H9 (cell line): ENCODE data around the gene PCGF3. TPM values are rescaled to one million over a fixed set of nuclear protein-coding genes. Genes with fewer than 3 reads are reported as not detected.

Experiments
- DNase-seq: peaks from one replicate; pipeline ENCODE4 v3.0.0-alpha.2; 2017
- H2AFZ ChIP-seq: one replicate; pipeline ENCODE4 v1.6.1; 2013; ENCODE audit warnings: mild to moderate bottlenecking, low read length, control low read depth, moderate library complexity
- H2AK5ac ChIP-seq: 2 replicates; pipeline ENCODE4 v1.6.1; 2013; ENCODE audit warnings: low read length, control low read depth, mixed read lengths; ENCODE audit not compliant: insufficient read length
- H2BK120ac ChIP-seq: one replicate; pipeline ENCODE4 v1.6.1; 2013; ENCODE audit warnings: low read depth, mild to moderate bottlenecking, low read length, control low read depth, inconsistent platforms; ENCODE audit not compliant: poor library complexity, severe bottlenecking
- H2BK12ac ChIP-seq: 2 replicates; pipeline ENCODE4 v1.6.1; 2013; ENCODE audit warnings: low read length, control low read depth, mixed read lengths, low read depth; ENCODE audit not compliant: insufficient read length
- H2BK15ac ChIP-seq: 2 replicates; pipeline ENCODE4 v1.6.1; 2013; ENCODE audit warnings: low read depth, low read length, control low read depth
- H2BK20ac ChIP-seq: one replicate; pipeline ENCODE4 v1.6.1; 2013; ENCODE audit warnings: low read depth, mild to moderate bottlenecking, low read length, control low read depth, inconsistent platforms; ENCODE audit not compliant: poor library complexity, severe bottlenecking
- H2BK5ac ChIP-seq: 2 replicates; pipeline ENCODE4 v1.6.1; 2013; ENCODE audit warnings: low read length, control low read depth, mixed read lengths; ENCODE audit not compliant: insufficient read length
- H3K14ac ChIP-seq: 2 replicates; pipeline ENCODE4 v1.6.1; 2013; ENCODE audit warnings: low read length, control low read depth; ENCODE audit not compliant: insufficient read depth
- H3K18ac ChIP-seq: 2 replicates; pipeline ENCODE4 v1.6.1; 2013; ENCODE audit warnings: low read depth, mild to moderate bottlenecking, mixed read lengths, low read length, control low read depth; ENCODE audit not compliant: insufficient read length
- H3K23ac ChIP-seq: 2 replicates; pipeline ENCODE4 v1.6.1; 2013; ENCODE audit warnings: low read length, control low read depth, mixed read lengths, low read depth; ENCODE audit not compliant: insufficient read length
- H3K23me2 ChIP-seq: 2 replicates; pipeline ENCODE4 v1.6.1; 2013; ENCODE audit warnings: low read depth, mild to moderate bottlenecking, mixed read lengths, low read length, control low read depth; ENCODE audit not compliant: insufficient read length, poor library complexity, severe bottlenecking
- H3K27ac ChIP-seq: 2 replicates; pipeline ENCODE4 v1.5.1; 2013; ENCODE audit warnings: low read length, control low read depth, mixed read lengths, low read depth; ENCODE audit not compliant: insufficient read length
- H3K27me3 ChIP-seq: 2 replicates; pipeline ENCODE4 v1.6.1; 2013; ENCODE audit warnings: low read length, control low read depth, inconsistent platforms; ENCODE audit not compliant: insufficient read depth
- H3K4ac ChIP-seq: 2 replicates; pipeline ENCODE4 v1.6.1; 2013; ENCODE audit warnings: low read depth, mild to moderate bottlenecking, control low read depth, inconsistent platforms, low read length, moderate library complexity
- H3K4me1 ChIP-seq: 2 replicates; pipeline ENCODE4 v1.6.1; 2013; ENCODE audit warnings: low read length, control low read depth, inconsistent platforms; ENCODE audit not compliant: insufficient read depth
- H3K4me2 ChIP-seq: 2 replicates; pipeline ENCODE4 v1.6.1; 2013; ENCODE audit warnings: low read length, control low read depth, mixed read lengths; ENCODE audit not compliant: insufficient read length, insufficient read depth
- H3K56ac ChIP-seq: 2 replicates; pipeline ENCODE4 v1.6.1; 2013; ENCODE audit warnings: low read depth, mild to moderate bottlenecking, mixed read lengths, low read length, control low read depth; ENCODE audit not compliant: insufficient read length
- H3K79me1 ChIP-seq: 2 replicates; pipeline ENCODE4 v1.6.1; 2013; ENCODE audit warnings: low read depth, mild to moderate bottlenecking, moderate library complexity, low read length, control low read depth, inconsistent platforms; ENCODE audit not compliant: insufficient read depth, poor library complexity, severe bottlenecking
- H3K79me2 ChIP-seq: 2 replicates; pipeline ENCODE4 v1.6.1; 2013; ENCODE audit warnings: low read length, control low read depth, inconsistent platforms; ENCODE audit not compliant: insufficient read depth
- H3K9ac ChIP-seq: 2 replicates; pipeline ENCODE4 v1.6.1; 2013; ENCODE audit warnings: low read length, control low read depth, mixed read lengths; ENCODE audit not compliant: insufficient read length; ENCODE audit errors: extremely low read depth
- H3K9me3 ChIP-seq: one replicate; pipeline ENCODE4 v1.6.1; 2013; ENCODE audit warnings: low read depth, low read length, inconsistent platforms; ENCODE audit not compliant: control insufficient read depth
- H3T11ph ChIP-seq: one replicate; pipeline ENCODE4 v1.6.1; 2013; ENCODE audit warnings: mild to moderate bottlenecking, low read length, control low read depth, inconsistent platforms
- H4K20me1 ChIP-seq: one replicate; pipeline ENCODE4 v1.6.1; 2013; ENCODE audit not compliant: control insufficient read depth, insufficient read length, insufficient read depth
- H4K5ac ChIP-seq: 2 replicates; pipeline ENCODE4 v1.6.1; 2013; ENCODE audit warnings: low read depth, mild to moderate bottlenecking, mixed read lengths, low read length, control low read depth; ENCODE audit not compliant: insufficient read length
- H4K8ac ChIP-seq: replicated peaks from 2 replicates; pipeline ENCODE4 v1.6.1; 2013; ENCODE audit warnings: low read length, control low read depth, mixed read lengths, low read depth; ENCODE audit not compliant: insufficient read length
- H4K91ac ChIP-seq: 2 replicates; pipeline ENCODE4 v1.6.1; 2013; ENCODE audit warnings: low read depth, mild to moderate bottlenecking, moderate library complexity, mixed read lengths, low read length, control low read depth; ENCODE audit not compliant: insufficient read length
- H3K27ac Mint-ChIP-seq, 3 experiments: 2 replicates in 2 of 3; 3 replicates in 1 of 3; pipeline ENCODE4 v1.8.0; 2020 to 2021; ENCODE audit warnings: mixed read lengths in 3 of 3, mild to moderate bottlenecking in 1 of 3, moderate library complexity in 1 of 3
- H3K27me3 Mint-ChIP-seq: 2 replicates; pipeline ENCODE4 v1.8.0; 2021; ENCODE audit warnings: low read depth, mild to moderate bottlenecking, moderate library complexity, mixed read lengths
- H3K36me3 Mint-ChIP-seq, 3 experiments: 2 replicates in 2 of 3; 3 replicates in 1 of 3; pipeline ENCODE4 v1.8.0; 2020 to 2021; ENCODE audit warnings: low read depth in 3 of 3, mixed read lengths in 3 of 3; ENCODE audit not compliant: insufficient read depth in 1 of 3
- H3K4me1 Mint-ChIP-seq, 2 experiments: 2 replicates each; pipeline ENCODE4 v1.8.0; 2020; ENCODE audit warnings: mixed read lengths in 2 of 2
- H3K4me3 Mint-ChIP-seq, 2 experiments: 2 replicates in 1 of 2; 3 replicates in 1 of 2; pipeline ENCODE4 v1.8.0; 2020 to 2021; ENCODE audit warnings: mild to moderate bottlenecking in 2 of 2, mixed read lengths in 2 of 2, moderate library complexity in 1 of 2
- H3K9me3 Mint-ChIP-seq, 2 experiments: 2 replicates in 1 of 2; 3 replicates in 1 of 2; pipeline ENCODE4 v1.8.0; 2020; ENCODE audit warnings: mild to moderate bottlenecking in 2 of 2, mixed read lengths in 2 of 2, moderate library complexity in 1 of 2
- CTCF ChIP-seq: fragments of 200-600 bp; sonication (generic); conservative IDR thresholded peaks from 3 replicates; pipeline ENCODE4 v1.8.0; 2021; ENCODE audit warnings: antibody characterized with exemption, mild to moderate bottlenecking
- WGBS: extraction: QIAGEN DNeasy Blood & Tissue Kit; methylation state at CpG from one replicate; pipeline ENCODE4 v1.1.7; 2013; ENCODE audit warnings: missing lambda C conversion rate, low lambda C conversion rate, mixed read lengths; ENCODE audit not compliant: insufficient read length; ENCODE audit errors: extremely low coverage; 5-methylcytosine and 5-hydroxymethylcytosine counted together
- total RNA-seq: library from RNA; stranded (reverse); gene quantifications from 2 replicates; pipeline ENCODE4 v1.2.1, GENCODE V29; 2021

Gene PCGF3
- total RNA-seq, 1 experiment from 2014 or later, result 43.1 TPM

- no peaks in the 10 kb centered on the region for H3K9me3 ChIP-seq
- no peak overlapping the region for H2BK15ac ChIP-seq
- peaks cover 0 to 3% of the 10 kb centered on the region in 2 experiments; a peak in 1 of 4 replicates for H3K4me1 Mint-ChIP-seq
- no peak for DNase-seq
- no peak overlapping the region for H3K56ac ChIP-seq
- H3K36me3 Mint-ChIP-seq, result peaks cover 5 to 9% (median 7%) of the 10 kb centered on the region in 3 experiments; a peak in 6 of 7 replicates
- no peak overlapping the region for H4K91ac ChIP-seq
- no peak overlapping the region for H2AK5ac ChIP-seq
- no peaks in the 10 kb centered on the region; the same call in 1 of the 2 replicates for H3K27me3 Mint-ChIP-seq
- H3K14ac ChIP-seq, result no peak overlapping the region
- H2BK120ac ChIP-seq, result no peak overlapping the region
- no peak overlapping the region for H3K27ac ChIP-seq
- H2BK20ac ChIP-seq, result no peak overlapping the region
- no peak overlapping the region for H3K23ac ChIP-seq
- no peak overlapping the region for H2BK12ac ChIP-seq
- no peak overlapping the region for H4K8ac ChIP-seq
- H4K5ac ChIP-seq, result no peak overlapping the region
- H2AFZ ChIP-seq, result no peak overlapping the region
- WGBS, result no CpG with 5 or more reads among the region's 22 CpGs
- no peak for TF ChIP-seq CTCF
- H3K9me3 Mint-ChIP-seq, result no peaks in the 10 kb centered on the region
- H3K79me2 ChIP-seq, result no peaks in the 10 kb centered on the region
- no peak overlapping the region for H3K18ac ChIP-seq
- H3K4ac ChIP-seq, result no peak overlapping the region
- H3T11ph ChIP-seq, result no peak overlapping the region
- no peak overlapping the region for H2BK5ac ChIP-seq
- H4K20me1 ChIP-seq, result no peaks in the 10 kb centered on the region
- no peaks in the 10 kb centered on the region for H3K4me1 ChIP-seq
- no peaks in the 10 kb centered on the region for H3K27me3 ChIP-seq
- no peak overlapping the region for H3K9ac ChIP-seq
- no peaks in the 10 kb centered on the region for H3K79me1 ChIP-seq
- H3K23me2 ChIP-seq, result peaks cover 2% of the 10 kb centered on the region
- H3K4me2 ChIP-seq, result no peak overlapping the region
- H3K4me3 Mint-ChIP-seq, result no peak overlapping the region
- no peak overlapping the region for H3K27ac Mint-ChIP-seq
These were observed 39.2 kb upstream of the PCGF3 start for GRCh38 chr4:666436-666810.
